IMR-90 (cell line): Measurements from ENCODE around the gene MFAP2. TPM values are rescaled to one million over a fixed set of nuclear protein-coding genes. Genes with fewer than 3 reads are reported as not detected.

Experiments used
- ATAC-seq: fragments of 200-7000 bp; cut with Tn5 transposase; 2 replicates; pipeline ENCODE4 v1.9.1; 2020; ENCODE audit warnings: low read depth, mild to moderate bottlenecking, moderate library complexity
- BruUV-seq: library from RNA; stranded (reverse); fragments of 400-500 nt; replicated peaks from 2 replicates; lab custom pipeline; 2021; lab: Mats Ljungman, UMichigan
- CTCF ChIA-PET: fragments of 300-600 bp; formaldehyde crosslinking; extraction: SDS; loops from one replicate; lab custom pipeline; 2021; ENCODE audit warnings: antibody characterized with exemption; lab: Yijun Ruan, JAX
- POLR2A ChIA-PET: fragments of 300-600 bp; sonication (Branson Sonifier 250); formaldehyde crosslinking; loops from one replicate; lab custom pipeline; 2022; ENCODE audit warnings: antibody characterized with exemption; ENCODE audit not compliant: unreplicated experiment; lab: Charles Lee
- DNase-seq: peaks from one replicate; pipeline ENCODE4 v3.0.0; 2013
- H2AFZ ChIP-seq: replicated peaks from 2 replicates; pipeline ENCODE3; 2013; ENCODE audit warnings: low read length, mild to moderate bottlenecking; ENCODE audit not compliant: poor library complexity
- H2AK5ac ChIP-seq: 2 replicates; pipeline ENCODE4 v1.6.1; 2013; ENCODE audit warnings: low read depth, low read length, inconsistent platforms
- H2AK9ac ChIP-seq: replicated peaks from 2 replicates; pipeline ENCODE3; 2013; ENCODE audit warnings: mild to moderate bottlenecking, low read depth, low read length, moderate library complexity; ENCODE audit not compliant: poor library complexity
- H2BK120ac ChIP-seq: 2 replicates; pipeline ENCODE4 v1.6.1; 2013; ENCODE audit warnings: low read depth, low read length, inconsistent platforms
- H2BK15ac ChIP-seq: 3 replicates; pipeline ENCODE4 v1.6.1; 2013; ENCODE audit warnings: low read depth, low read length, inconsistent platforms
- H2BK20ac ChIP-seq: 2 replicates; pipeline ENCODE4 v1.6.1; 2013; ENCODE audit warnings: low read depth, mild to moderate bottlenecking, inconsistent platforms, low read length, moderate library complexity
- H2BK5ac ChIP-seq: 2 replicates; pipeline ENCODE4 v1.6.1; 2013; ENCODE audit warnings: mild to moderate bottlenecking, low read depth, low read length, inconsistent platforms; ENCODE audit not compliant: poor library complexity, severe bottlenecking
- H3K14ac ChIP-seq: replicated peaks from 2 replicates; pipeline ENCODE4 v1.6.1; 2013; ENCODE audit warnings: low read depth, low read length, inconsistent platforms
- H3K18ac ChIP-seq: 2 replicates; pipeline ENCODE4 v1.6.1; 2013; ENCODE audit warnings: low read depth, low read length, control low read depth
- H3K23ac ChIP-seq: 2 replicates; pipeline ENCODE4 v1.6.1; 2013; ENCODE audit warnings: low read depth, low read length, inconsistent platforms
- H3K27ac ChIP-seq: 2 replicates; pipeline ENCODE4 v1.5.1; 2013; ENCODE audit warnings: mild to moderate bottlenecking, control low read depth, low read length; ENCODE audit not compliant: insufficient read depth
- H3K27me3 ChIP-seq: 2 replicates; pipeline ENCODE4 v1.6.1; 2013; ENCODE audit warnings: low read length; ENCODE audit not compliant: control insufficient read depth, insufficient read depth
- H3K36me3 ChIP-seq: 2 replicates; pipeline ENCODE4 v1.6.1; 2013; ENCODE audit warnings: low read length, mixed read lengths; ENCODE audit not compliant: control insufficient read depth, insufficient read depth
- H3K4ac ChIP-seq: 2 replicates; pipeline ENCODE4 v1.6.1; 2013; ENCODE audit warnings: low read depth, low read length, inconsistent platforms
- H3K4me1 ChIP-seq: 2 replicates; pipeline ENCODE4 v1.6.1; 2013; ENCODE audit warnings: low read length, mixed read lengths; ENCODE audit not compliant: control insufficient read depth, insufficient read depth
- H3K4me2 ChIP-seq: 2 replicates; pipeline ENCODE4 v1.6.1; 2013; ENCODE audit warnings: low read depth, mild to moderate bottlenecking, control low read depth, low read length, moderate library complexity
- H3K4me3 ChIP-seq: 2 replicates; pipeline ENCODE4 v1.5.1; 2013; ENCODE audit warnings: low read depth, mild to moderate bottlenecking, control low read depth, low read length, moderate library complexity; ENCODE audit not compliant: insufficient read depth
- H3K56ac ChIP-seq: 2 replicates; pipeline ENCODE4 v1.6.1; 2013; ENCODE audit warnings: low read length, inconsistent platforms; ENCODE audit not compliant: insufficient read depth; ENCODE audit errors: extremely low read depth
- H3K79me1 ChIP-seq, 2 experiments: 2 replicates each; pipeline ENCODE4 v1.6.1; 2013; ENCODE audit warnings: low read length in 2 of 2, inconsistent platforms in 1 of 2, low read depth in 1 of 2
- H3K9ac ChIP-seq: 2 replicates; pipeline ENCODE4 v1.6.1; 2013; ENCODE audit warnings: low read depth, low read length, control low read depth
- H3K9me1 ChIP-seq: 2 replicates; pipeline ENCODE4 v1.6.1; 2013; ENCODE audit warnings: low read length, inconsistent platforms; ENCODE audit not compliant: insufficient read depth
- H3K9me3 ChIP-seq: 2 replicates; pipeline ENCODE4 v1.6.1; 2013; ENCODE audit warnings: low read length; ENCODE audit not compliant: control insufficient read depth, insufficient read depth
- H4K20me1 ChIP-seq: 2 replicates; pipeline ENCODE4 v1.6.1; 2013; ENCODE audit warnings: low read length, inconsistent platforms; ENCODE audit not compliant: insufficient read depth
- H4K5ac ChIP-seq: 2 replicates; pipeline ENCODE4 v1.6.1; 2013; ENCODE audit warnings: mild to moderate bottlenecking, low read depth, low read length, control low read depth
- H4K8ac ChIP-seq, 2 experiments: 2 replicates each; pipeline ENCODE4 v1.6.1; 2013; ENCODE audit warnings: low read depth in 2 of 2, low read length in 2 of 2, control low read depth in 1 of 2, inconsistent platforms in 1 of 2
- H4K91ac ChIP-seq: 2 replicates; pipeline ENCODE4 v1.6.1; 2013; ENCODE audit warnings: low read depth, low read length, inconsistent platforms; ENCODE audit not compliant: insufficient read depth
- BHLHE40 ChIP-seq: fragments of 150-350 bp; IDR thresholded peaks from 2 replicates; pipeline ENCODE4 v1.6.1; 2016; ENCODE audit warnings: mild to moderate bottlenecking, low read depth, low read length
- CEBPB ChIP-seq: IDR thresholded peaks from 2 replicates; pipeline ENCODE4 v1.6.1; 2012; ENCODE audit warnings: low read depth, low read length, improper control_type of control experiment
- CHD1 ChIP-seq: IDR thresholded peaks from 2 replicates; pipeline ENCODE4 v1.6.1; 2012; ENCODE audit warnings: low read depth, low read length, improper control_type of control experiment
- FOS ChIP-seq: fragments of 150-350 bp; IDR thresholded peaks from 2 replicates; pipeline ENCODE4 v1.6.1; 2016; ENCODE audit warnings: low read depth, low read length
- MAFK ChIP-seq: IDR thresholded peaks from 2 replicates; pipeline ENCODE4 v1.6.1; 2012; ENCODE audit warnings: low read depth, low read length, improper control_type of control experiment
- MAZ ChIP-seq: IDR thresholded peaks from 2 replicates; pipeline ENCODE4 v1.6.1; 2012; ENCODE audit warnings: low read depth, mild to moderate bottlenecking, low read length, improper control_type of control experiment, moderate library complexity, borderline replicate concordance
- MXI1 ChIP-seq: IDR thresholded peaks from 2 replicates; pipeline ENCODE4 v1.6.1; 2012; ENCODE audit warnings: low read depth, mild to moderate bottlenecking, low read length, moderate library complexity, borderline replicate concordance
- NFE2L2 ChIP-seq: fragments of 150-350 bp; IDR thresholded peaks from 2 replicates; pipeline ENCODE4 v1.6.1; 2016; ENCODE audit warnings: low read depth, mild to moderate bottlenecking, low read length
- POLR2A ChIP-seq: IDR thresholded peaks from 2 replicates; pipeline ENCODE4 v1.6.1; 2012; ENCODE audit warnings: mild to moderate bottlenecking, low read depth, low read length
- RAD21 ChIP-seq: IDR thresholded peaks from 2 replicates; pipeline ENCODE4 v1.6.1; 2012; ENCODE audit warnings: low read length, improper control_type of control experiment
- RCOR1 ChIP-seq: IDR thresholded peaks from 2 replicates; pipeline ENCODE4 v1.6.1; 2012; ENCODE audit warnings: mild to moderate bottlenecking, low read length, improper control_type of control experiment; ENCODE audit not compliant: insufficient replicate concordance
- RFX5 ChIP-seq: IDR thresholded peaks from 2 replicates; pipeline ENCODE4 v1.8.0; 2012; ENCODE audit warnings: low read depth, mild to moderate bottlenecking, low read length, moderate library complexity
- SMC3 ChIP-seq: fragments of 150-350 bp; IDR thresholded peaks from 2 replicates; pipeline ENCODE4 v1.6.1; 2016; ENCODE audit warnings: low read depth, mild to moderate bottlenecking, antibody characterized with exemption, low read length, moderate library complexity
- WGBS, 2 experiments: methylation state at CpG; one replicate each; pipeline versions ENCODE4 v1.1.5 to v1.1.7; 2013; ENCODE audit warnings: missing lambda C conversion rate in 2 of 2; ENCODE audit not compliant: insufficient read length in 1 of 2; ENCODE audit errors: extremely low coverage in 2 of 2; 5-methylcytosine and 5-hydroxymethylcytosine counted together
- dilution Hi-C: fragments of 300-500 bp; cut with HindIII; formaldehyde crosslinking; loops from one replicate; pipeline ENCODE4 v1.14.3; 2018; ENCODE audit warnings: low sequenced_read_pairs; ENCODE audit not compliant: unreplicated experiment
- in situ Hi-C: fragments of 300-500 bp; cut with MboI; formaldehyde crosslinking; loops from 3 replicates; pipeline ENCODE4 v1.14.3; 2019; ENCODE audit warnings: low sequenced_read_pairs, inconsistent platforms, mixed read lengths
- intact Hi-C: fragments of 100-400 bp; cut with micrococcal nuclease; formaldehyde crosslinking; loops from 2 replicates; pipeline ENCODE4 v1.10.0; 2022
- polyA plus RNA-seq, 3 experiments: library from polyadenylated mRNA; depleted of rRNA; stranded (reverse); fragments of >200 nt; gene quantifications; 2 replicates each; pipeline ENCODE4 v1.2.3, GENCODE V29; 2012; ENCODE audit warnings: low replicate concordance in 1 of 3
- total RNA-seq: library from RNA; depleted of rRNA; stranded (reverse); fragments of >200 nt; gene quantifications from 2 replicates; pipeline ENCODE4 v1.2.3, GENCODE V29; 2012
- TF ChIP-seq, protein P1 (sequence below): conservative IDR thresholded peaks from 2 replicates; pipeline ENCODE4 v1.5.1; 2012; ENCODE audit warnings: mild to moderate bottlenecking, low read depth, low read length, improper control_type of control experiment
- TF ChIP-seq, protein P2 (sequence below): fragments of 150-350 bp; IDR thresholded peaks from 2 replicates; pipeline ENCODE4 v1.6.1; 2016; ENCODE audit warnings: low read depth, mild to moderate bottlenecking, low read length, moderate library complexity, borderline replicate concordance
- TF ChIP-seq, protein P3 (sequence below): fragments of 150-350 bp; IDR thresholded peaks from 2 replicates; pipeline ENCODE4 v1.6.1; 2017; ENCODE audit warnings: mild to moderate bottlenecking, antibody characterized with exemption, low read length, low read depth

Gene MFAP2
- total and polyA plus RNA-seq, 2 of the 4 experiments (the other 2 are of a cell fraction), result 3.9 to 13.9 TPM

DNA sequence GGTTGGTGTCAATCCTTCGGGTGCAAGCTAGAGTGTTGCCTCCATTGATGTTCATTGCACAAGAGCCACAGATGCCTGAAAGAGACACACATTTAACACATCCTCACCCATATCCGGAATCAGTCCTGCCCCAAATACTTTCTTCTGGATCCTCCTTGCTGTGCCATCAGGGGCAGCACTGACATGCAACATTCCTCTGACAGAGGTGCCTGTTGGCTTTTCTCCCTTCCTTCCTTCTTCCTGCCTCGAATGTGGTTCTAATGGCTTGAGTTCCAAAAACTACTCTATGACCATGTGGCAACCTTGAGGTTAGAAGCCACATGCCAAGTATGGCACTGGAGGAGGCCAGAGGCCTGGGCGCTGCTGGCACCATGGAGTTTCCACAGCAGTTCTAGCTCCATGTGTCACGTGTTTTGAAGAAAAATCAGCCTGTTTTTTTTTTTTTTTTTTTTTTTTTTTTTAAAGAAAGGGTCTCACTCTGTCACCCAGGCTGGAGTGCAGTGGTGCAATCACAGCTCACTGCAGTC lies 48.3 kb upstream of the MFAP2 start:
- Histone ChIP-seq H3K4me3 (no peak overlapping the region), H4K5ac (no peak overlapping the region), H2BK120ac (no peak overlapping the region), H2BK5ac (no peak overlapping the region), H2BK20ac (no peak overlapping the region), H3K4me1 (no peaks in the 10 kb centered on the region), H3K4ac (no peak overlapping the region), H2AFZ (no peak overlapping the region), H3K36me3 (peaks cover 50% of the 10 kb centered on the region), H3K79me1 (peaks cover 3 to 12% of the 10 kb centered on the region in 2 experiments; a peak in 3 of 4 replicates), H3K18ac (no peak overlapping the region), H3K4me2 (no peak overlapping the region), H3K9me3 (no peaks in the 10 kb centered on the region), H3K27me3 (no peaks in the 10 kb centered on the region), H2AK9ac (no peak overlapping the region), H3K27ac (no peak overlapping the region), H4K8ac (no peak overlapping the region), H3K9me1 (no peaks in the 10 kb centered on the region), H3K9ac (no peak overlapping the region), H4K91ac (no peak overlapping the region), H3K56ac (no peak overlapping the region), H2BK15ac (no peak overlapping the region), H3K14ac (no peak overlapping the region), H2AK5ac (no peak overlapping the region), H3K23ac (no peak overlapping the region), H4K20me1 (no peaks in the 10 kb centered on the region; the same call in 1 of the 2 replicates)
- ChIA-PET POLR2A (no interaction called here), CTCF (no interaction called here)
- TF ChIP-seq, protein P1, sequence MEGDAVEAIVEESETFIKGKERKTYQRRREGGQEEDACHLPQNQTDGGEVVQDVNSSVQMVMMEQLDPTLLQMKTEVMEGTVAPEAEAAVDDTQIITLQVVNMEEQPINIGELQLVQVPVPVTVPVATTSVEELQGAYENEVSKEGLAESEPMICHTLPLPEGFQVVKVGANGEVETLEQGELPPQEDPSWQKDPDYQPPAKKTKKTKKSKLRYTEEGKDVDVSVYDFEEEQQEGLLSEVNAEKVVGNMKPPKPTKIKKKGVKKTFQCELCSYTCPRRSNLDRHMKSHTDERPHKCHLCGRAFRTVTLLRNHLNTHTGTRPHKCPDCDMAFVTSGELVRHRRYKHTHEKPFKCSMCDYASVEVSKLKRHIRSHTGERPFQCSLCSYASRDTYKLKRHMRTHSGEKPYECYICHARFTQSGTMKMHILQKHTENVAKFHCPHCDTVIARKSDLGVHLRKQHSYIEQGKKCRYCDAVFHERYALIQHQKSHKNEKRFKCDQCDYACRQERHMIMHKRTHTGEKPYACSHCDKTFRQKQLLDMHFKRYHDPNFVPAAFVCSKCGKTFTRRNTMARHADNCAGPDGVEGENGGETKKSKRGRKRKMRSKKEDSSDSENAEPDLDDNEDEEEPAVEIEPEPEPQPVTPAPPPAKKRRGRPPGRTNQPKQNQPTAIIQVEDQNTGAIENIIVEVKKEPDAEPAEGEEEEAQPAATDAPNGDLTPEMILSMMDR, result no peak
- TF ChIP-seq MXI1, result no peak
- no peak for TF ChIP-seq RAD21
- no peak for TF ChIP-seq RCOR1
- TF ChIP-seq, protein P2, sequence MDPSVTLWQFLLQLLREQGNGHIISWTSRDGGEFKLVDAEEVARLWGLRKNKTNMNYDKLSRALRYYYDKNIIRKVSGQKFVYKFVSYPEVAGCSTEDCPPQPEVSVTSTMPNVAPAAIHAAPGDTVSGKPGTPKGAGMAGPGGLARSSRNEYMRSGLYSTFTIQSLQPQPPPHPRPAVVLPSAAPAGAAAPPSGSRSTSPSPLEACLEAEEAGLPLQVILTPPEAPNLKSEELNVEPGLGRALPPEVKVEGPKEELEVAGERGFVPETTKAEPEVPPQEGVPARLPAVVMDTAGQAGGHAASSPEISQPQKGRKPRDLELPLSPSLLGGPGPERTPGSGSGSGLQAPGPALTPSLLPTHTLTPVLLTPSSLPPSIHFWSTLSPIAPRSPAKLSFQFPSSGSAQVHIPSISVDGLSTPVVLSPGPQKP, result no peak
- no peak for TF ChIP-seq CEBPB
- no peak for TF ChIP-seq NFE2L2
- TF ChIP-seq MAFK, result no peak
- no peak for TF ChIP-seq BHLHE40
- TF ChIP-seq POLR2A, result no peak
- TF ChIP-seq, protein P3, sequence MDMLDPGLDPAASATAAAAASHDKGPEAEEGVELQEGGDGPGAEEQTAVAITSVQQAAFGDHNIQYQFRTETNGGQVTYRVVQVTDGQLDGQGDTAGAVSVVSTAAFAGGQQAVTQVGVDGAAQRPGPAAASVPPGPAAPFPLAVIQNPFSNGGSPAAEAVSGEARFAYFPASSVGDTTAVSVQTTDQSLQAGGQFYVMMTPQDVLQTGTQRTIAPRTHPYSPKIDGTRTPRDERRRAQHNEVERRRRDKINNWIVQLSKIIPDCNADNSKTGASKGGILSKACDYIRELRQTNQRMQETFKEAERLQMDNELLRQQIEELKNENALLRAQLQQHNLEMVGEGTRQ, result no peak
- TF ChIP-seq MAZ, result no peak
- no peak for TF ChIP-seq SMC3
- TF ChIP-seq CHD1, result no peak
- TF ChIP-seq RFX5, result no peak
- TF ChIP-seq FOS, result no peak
- no peak for ATAC-seq
- no TSS peak for BruUV-seq
- in situ Hi-C loops (loop anchor here (25.0 kb wide), 1 partner anchor 416 kb away; the partner anchor contains the start of gene NBPF1), dilution Hi-C loops (no loop called here), intact Hi-C loops (no loop called here)
- no peak for DNase-seq
- WGBS, 2 experiments, result 92% methylated on average over 2 of the region's 5 CpGs; no CpG with 5 or more reads in 1 of the 2 experiments
